ENCODE results near the gene MOB3A.

The MOB3A gene

DNA sequence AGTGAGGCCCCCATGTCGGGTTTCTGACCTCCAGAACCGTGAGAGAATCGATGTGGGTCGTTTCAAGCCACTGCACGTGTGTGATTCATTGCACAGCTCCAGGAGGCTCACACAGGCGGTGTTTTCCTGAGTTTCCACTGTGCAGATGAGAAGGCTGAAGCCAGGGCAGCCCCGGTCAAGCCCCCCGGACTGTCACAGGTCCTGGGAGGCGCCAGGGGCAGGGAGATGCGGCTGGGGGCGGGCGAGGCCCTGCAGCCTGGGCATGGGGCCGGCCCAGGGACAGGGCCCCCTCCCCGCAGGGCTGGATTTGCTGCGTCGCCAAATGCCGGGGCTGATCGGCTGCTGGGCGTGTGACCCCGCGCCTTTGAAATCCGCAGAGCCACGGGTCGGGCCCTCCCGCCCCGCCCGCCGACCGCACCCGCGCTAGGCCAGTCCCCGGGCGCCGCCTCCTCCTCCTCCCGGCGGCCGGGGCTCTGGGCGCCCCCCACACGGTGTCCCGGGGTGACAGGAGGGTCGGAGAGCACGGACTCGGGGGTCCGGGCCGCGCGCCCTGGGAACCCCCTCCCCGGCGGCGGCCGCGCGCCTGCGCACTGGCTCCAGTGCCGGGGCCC lies 35.1 kb downstream of the MOB3A start:
- TF ChIP-seq, protein P1, sequence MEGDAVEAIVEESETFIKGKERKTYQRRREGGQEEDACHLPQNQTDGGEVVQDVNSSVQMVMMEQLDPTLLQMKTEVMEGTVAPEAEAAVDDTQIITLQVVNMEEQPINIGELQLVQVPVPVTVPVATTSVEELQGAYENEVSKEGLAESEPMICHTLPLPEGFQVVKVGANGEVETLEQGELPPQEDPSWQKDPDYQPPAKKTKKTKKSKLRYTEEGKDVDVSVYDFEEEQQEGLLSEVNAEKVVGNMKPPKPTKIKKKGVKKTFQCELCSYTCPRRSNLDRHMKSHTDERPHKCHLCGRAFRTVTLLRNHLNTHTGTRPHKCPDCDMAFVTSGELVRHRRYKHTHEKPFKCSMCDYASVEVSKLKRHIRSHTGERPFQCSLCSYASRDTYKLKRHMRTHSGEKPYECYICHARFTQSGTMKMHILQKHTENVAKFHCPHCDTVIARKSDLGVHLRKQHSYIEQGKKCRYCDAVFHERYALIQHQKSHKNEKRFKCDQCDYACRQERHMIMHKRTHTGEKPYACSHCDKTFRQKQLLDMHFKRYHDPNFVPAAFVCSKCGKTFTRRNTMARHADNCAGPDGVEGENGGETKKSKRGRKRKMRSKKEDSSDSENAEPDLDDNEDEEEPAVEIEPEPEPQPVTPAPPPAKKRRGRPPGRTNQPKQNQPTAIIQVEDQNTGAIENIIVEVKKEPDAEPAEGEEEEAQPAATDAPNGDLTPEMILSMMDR (IDR thresholded peaks at IDR 0.05; ENCODE audit: insufficient read depth, low read depth, low read length, missing control alignments): no peak
- H3K4me3 ChIP-seq (ENCODE audit: low read length): peak overlapping the region; percentile 41
- peak; percentile 52 for DNase-seq (ENCODE audit: low read depth)

DNA sequence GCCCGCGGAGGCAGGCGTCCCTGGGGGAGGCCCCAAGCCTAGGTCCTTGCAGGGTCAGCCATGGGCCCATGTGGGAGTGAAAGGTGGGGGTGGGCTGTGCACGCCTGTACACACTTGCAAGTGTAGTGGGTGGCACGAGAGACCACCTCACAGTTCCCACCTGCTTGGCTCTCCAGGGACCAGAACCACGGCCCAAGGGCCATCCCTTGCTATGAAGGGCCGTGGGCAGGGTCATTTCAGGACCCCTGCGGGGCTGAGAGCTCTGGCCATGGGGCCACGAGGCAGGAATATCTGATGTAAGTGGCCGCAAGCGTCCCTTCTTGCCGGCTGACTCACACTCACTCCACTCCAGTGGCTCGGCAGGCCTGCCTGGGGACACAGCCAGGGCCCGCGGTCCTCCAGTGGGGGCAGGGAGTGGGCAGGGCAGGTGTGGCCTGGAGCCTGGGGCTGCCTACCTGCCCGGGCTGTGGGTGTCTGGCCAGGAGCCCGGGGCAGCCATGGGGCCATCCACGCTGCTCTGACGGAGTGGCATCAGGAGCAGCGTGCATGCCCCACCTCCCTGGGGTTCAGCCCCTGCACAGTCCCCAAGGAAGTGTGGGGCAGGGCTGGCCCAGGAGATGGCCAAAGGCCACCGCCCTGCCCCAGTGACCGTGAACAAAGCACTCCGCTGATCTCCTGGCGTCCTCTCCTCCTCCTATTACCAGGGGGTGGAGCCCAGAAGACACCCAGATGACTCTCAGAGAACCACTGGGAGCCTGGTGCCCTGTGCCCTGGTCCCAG lies 36.5 kb downstream of the MOB3A start:
- TF ChIP-seq, protein P1 (IDR thresholded peaks at IDR 0.05; ENCODE audit: insufficient read depth, low read depth, low read length, missing control alignments): no peak
- peak; percentile 53 for DNase-seq (ENCODE audit: low read depth)
- no peak overlapping the region for H3K4me3 ChIP-seq (ENCODE audit: low read length)

DNA sequence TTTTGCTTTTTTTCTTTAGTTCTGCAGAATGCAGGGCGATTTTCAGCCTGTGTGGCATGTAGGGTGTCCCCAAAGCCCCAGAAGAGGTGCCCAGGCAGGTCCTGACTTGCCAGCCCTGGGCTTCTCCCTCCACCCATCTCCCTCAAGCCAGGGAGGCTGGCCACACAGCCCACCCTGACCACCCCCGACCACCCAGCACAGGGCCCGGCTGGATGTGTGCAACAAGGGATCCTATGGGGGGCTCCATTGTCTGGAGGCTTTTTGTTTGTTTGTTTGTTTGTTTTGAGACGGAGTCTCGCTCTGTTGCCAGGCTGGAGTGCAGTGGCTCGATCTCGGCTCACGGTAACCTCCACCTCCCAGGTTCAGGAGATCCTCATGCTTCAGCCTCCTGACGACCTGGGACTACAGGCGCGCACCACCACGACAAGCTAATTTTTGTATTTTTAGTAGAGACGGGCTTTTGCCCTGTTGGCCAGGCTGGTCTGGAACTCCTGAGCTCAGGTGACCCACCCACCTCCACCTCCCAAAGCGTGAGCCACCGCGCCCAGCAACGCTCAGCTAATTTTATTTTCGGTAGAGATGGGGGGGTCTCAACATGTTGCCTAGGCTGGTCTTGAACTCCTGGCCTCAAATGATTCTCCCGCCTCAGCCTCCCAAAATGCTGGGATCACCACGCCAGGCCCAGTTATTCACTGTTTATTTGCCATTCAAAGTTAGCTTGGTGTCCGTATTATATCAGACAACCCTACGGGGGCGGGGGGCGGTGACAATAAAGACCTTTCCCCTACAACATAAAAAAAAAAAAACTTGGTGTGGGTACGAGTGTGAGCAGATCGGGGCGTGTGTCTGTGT lies 37.3 kb downstream of the MOB3A start:
- no peak overlapping the region for H3K4me3 ChIP-seq (ENCODE audit: low read length)
- TF ChIP-seq, protein P1 (IDR thresholded peaks at IDR 0.05; ENCODE audit: insufficient read depth, low read depth, low read length, missing control alignments): no peak
- no peak for DNase-seq (ENCODE audit: low read depth)

DNA sequence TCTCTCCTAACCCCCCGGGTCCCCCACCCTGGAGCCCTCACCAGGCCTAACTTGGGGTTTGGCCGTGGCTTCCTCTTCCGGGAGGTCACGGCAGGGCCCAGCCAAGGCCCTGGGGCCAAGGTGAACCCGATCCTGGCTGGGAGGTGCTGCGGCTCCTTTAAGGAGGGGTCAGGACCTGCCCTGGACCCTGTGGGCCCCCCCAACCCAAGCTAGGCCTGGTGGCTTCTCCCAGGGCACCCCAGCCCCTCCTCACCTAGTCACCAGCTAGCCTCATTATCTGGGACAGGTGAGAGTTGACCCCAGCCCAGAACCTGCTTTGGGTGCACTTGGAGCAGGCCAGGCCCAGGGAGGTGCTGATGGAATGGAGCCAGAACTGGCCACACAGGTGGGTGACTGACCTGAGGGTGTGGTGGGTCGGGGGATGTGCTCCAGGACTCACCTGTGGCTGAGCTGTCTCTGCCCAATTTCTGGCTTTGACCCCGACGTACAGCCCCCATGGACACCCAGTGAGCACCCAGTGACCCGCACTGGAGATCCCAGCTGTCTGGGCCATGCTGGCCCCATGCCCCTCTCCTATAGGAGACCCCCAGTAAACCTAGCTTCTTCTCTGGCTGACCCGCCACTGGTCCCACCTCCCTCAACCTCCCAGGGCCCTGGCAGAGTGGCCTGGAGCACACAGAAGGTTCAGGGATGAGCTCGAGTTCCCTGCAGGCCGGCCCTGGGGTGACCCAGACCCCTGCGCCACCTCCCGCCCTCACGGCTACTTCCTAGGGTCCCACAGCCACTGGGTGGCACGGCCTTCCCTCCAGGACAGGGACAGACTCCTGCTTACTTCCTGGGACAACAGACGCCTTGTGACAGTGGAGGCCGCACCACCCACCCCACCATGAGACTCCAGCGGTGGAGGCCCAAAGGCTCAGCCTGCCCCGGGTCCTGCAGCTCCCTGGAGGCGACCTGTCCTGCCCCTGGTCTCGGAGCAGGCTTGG lies 38.3 kb downstream of the MOB3A start:
- TF ChIP-seq, protein P1 (IDR thresholded peaks at IDR 0.05; ENCODE audit: insufficient read depth, low read depth, low read length, missing control alignments): no peak
- H3K4me3 ChIP-seq (ENCODE audit: low read length): no peak overlapping the region
- DNase-seq (ENCODE audit: low read depth): no peak

DNA sequence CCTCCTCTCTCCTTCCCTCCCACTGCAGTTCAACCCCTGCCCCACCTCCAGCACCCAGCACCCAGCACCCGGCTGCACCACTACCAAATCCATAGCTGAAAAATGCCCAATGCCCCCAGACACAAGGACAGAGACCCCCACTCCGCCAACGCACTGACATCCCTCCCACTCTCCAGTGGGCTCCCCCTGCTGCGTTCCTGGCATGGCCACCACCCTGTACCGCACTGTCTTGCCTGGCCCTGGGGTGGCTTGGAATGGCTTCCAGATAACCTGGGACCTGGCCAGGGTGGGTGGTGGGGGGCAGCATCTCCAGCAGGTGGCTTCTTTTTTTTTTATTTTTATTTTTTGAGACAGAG lies 39.3 kb downstream of the MOB3A start:
- TF ChIP-seq, protein P1 (IDR thresholded peaks at IDR 0.05; ENCODE audit: insufficient read depth, low read depth, low read length, missing control alignments): no peak
- H3K4me3 ChIP-seq (ENCODE audit: low read length): no peak overlapping the region
- DNase-seq (ENCODE audit: low read depth): no peak

All from epithelial cell of esophagus (primary cell).